Suprapubic skin (tissue), 4 donors: ENCODE data around the gene EPB41L4B.

Source experiments
- EP300 ChIP-seq: sonication (generic); formaldehyde crosslinking; IDR thresholded peaks from one replicate; pipeline ENCODE4 v1.6.1; 2017; ENCODE audit warnings: antibody characterized with exemption
- POLR2A ChIP-seq, 2 donors: fragments of 450-650 bp; IDR thresholded peaks; one replicate each; pipeline ENCODE4 v1.6.1; 2017; ENCODE audit warnings: antibody characterized with exemption in 2 of 2, mild to moderate bottlenecking in 2 of 2, moderate library complexity in 2 of 2
- POLR2AphosphoS5 ChIP-seq, 3 donors: sonication (generic); formaldehyde crosslinking; IDR thresholded peaks; one replicate each; pipeline ENCODE4 v1.6.1; 2017; ENCODE audit warnings: antibody characterized with exemption in 3 of 3
- TF ChIP-seq, protein P1 (sequence below), 2 donors: fragments of 200-600 bp in 1 of 2; fragments of 450-650 bp in 1 of 2; sonication (generic) in 1 of 2; IDR thresholded peaks; one replicate each; pipeline ENCODE4 v1.5.1; 2016 to 2019; ENCODE audit warnings: antibody characterized with exemption in 2 of 2, mild to moderate bottlenecking in 1 of 2, moderate library complexity in 1 of 2

DNA sequence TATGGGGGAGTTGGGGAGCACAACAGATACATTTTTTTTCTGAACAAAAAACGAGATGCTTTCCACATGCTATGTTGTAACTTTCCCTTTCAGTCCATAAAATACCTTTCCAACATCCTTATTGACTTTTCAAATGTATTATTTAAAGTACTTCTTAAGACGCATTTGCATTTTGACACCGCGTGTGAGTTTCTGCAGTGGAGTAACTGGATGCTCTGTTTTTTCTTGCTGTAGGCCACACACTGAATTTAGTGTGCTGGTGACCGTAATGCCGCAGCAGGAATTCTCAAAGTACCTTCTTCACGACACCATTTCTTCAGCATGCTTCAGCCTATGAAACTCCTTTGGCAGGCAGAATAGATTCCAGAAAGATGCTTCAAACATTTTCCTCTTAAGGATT, 14.3 kb upstream of the EPB41L4B start:
- TF ChIP-seq, protein P1, sequence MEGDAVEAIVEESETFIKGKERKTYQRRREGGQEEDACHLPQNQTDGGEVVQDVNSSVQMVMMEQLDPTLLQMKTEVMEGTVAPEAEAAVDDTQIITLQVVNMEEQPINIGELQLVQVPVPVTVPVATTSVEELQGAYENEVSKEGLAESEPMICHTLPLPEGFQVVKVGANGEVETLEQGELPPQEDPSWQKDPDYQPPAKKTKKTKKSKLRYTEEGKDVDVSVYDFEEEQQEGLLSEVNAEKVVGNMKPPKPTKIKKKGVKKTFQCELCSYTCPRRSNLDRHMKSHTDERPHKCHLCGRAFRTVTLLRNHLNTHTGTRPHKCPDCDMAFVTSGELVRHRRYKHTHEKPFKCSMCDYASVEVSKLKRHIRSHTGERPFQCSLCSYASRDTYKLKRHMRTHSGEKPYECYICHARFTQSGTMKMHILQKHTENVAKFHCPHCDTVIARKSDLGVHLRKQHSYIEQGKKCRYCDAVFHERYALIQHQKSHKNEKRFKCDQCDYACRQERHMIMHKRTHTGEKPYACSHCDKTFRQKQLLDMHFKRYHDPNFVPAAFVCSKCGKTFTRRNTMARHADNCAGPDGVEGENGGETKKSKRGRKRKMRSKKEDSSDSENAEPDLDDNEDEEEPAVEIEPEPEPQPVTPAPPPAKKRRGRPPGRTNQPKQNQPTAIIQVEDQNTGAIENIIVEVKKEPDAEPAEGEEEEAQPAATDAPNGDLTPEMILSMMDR (IDR thresholded peaks at IDR 0.05), result no peak
- TF ChIP-seq POLR2AphosphoS5 (IDR thresholded peaks at IDR 0.05) (no peak), POLR2A (IDR thresholded peaks at IDR 0.05) (no peak), EP300 (no peak)
